GM18520 (cell line): ENCODE results near the gene PFDN2.
"Not testable (repeated sequence)": the region's sequence is repeated elsewhere in the genome, so short reads cannot be mapped to it uniquely, and the experiment has no call there.

Source experiments
- ATAC-seq: cut with Tn5 transposase; IDR thresholded peaks from one replicate; pipeline ENCODE4 v1.9.1; 2021; ENCODE audit not compliant: unreplicated experiment

The PFDN2 gene

GRCh38 chr1:161082996-161083747, 34.7 kb downstream of the PFDN2 start:
- no peak for ATAC-seq

GRCh38 chr1:161082483-161082882, 35.4 kb downstream of the PFDN2 start:
- no peak for ATAC-seq

- ATAC-seq: no peak
Observed at GRCh38 chr1:161081519-161081918, 36.3 kb downstream of the PFDN2 start.

- no peak for ATAC-seq
Observed at GRCh38 chr1:161080441-161081405, 37.1 kb downstream of the PFDN2 start.

- ATAC-seq: no peak
Observed at GRCh38 chr1:161079436-161080110, 38.3 kb downstream of the PFDN2 start.

GRCh38 chr1:161077426-161077825, 40.4 kb downstream of the PFDN2 start:
- ATAC-seq: no peak

GRCh38 chr1:161076410-161076809, 41.4 kb downstream of the PFDN2 start:
- ATAC-seq: no peak

- no peak for ATAC-seq
Observed at GRCh38 chr1:161074676-161075368, 43.0 kb downstream of the PFDN2 start.

- no peak for ATAC-seq
Observed at GRCh38 chr1:161073474-161074121, 44.2 kb downstream of the PFDN2 start.

- no peak for ATAC-seq
Observed at GRCh38 chr1:161072751-161073449, 44.9 kb downstream of the PFDN2 start.

GRCh38 chr1:161071886-161072371, 45.9 kb downstream of the PFDN2 start:
- ATAC-seq: no peak

GRCh38 chr1:161070761-161071160, 47.1 kb downstream of the PFDN2 start:
- no peak for ATAC-seq

GRCh38 chr1:161069731-161070270, 48.0 kb downstream of the PFDN2 start, which contains the start of gene ARHGAP30:
ARHGAP30 (minus strand) TSS chr1:161069891; CDS start chr1:161069624, 267 bp downstream.
- peak; percentile 76 for ATAC-seq

GRCh38 chr1:161069241-161069640, 48.6 kb downstream of the PFDN2 start:
- ATAC-seq: no peak

- peak; percentile 29 for ATAC-seq
Observed at GRCh38 chr1:161068306-161069234, 49.3 kb downstream of the PFDN2 start.

GRCh38 chr1:161066694-161067093, 51.1 kb downstream of the PFDN2 start:
- no peak for ATAC-seq

GRCh38 chr1:161065681-161066080, 52.2 kb downstream of the PFDN2 start:
- ATAC-seq: not testable (repeated sequence)

GRCh38 chr1:161063936-161064335, 53.9 kb downstream of the PFDN2 start:
- not testable (repeated sequence) for ATAC-seq
